ENCODE measurements around the gene STAG3.
"Not testable (repeated sequence)": the region's sequence is repeated elsewhere in the genome, so short reads cannot be mapped to it uniquely, and the experiment has no call there.

DNA sequence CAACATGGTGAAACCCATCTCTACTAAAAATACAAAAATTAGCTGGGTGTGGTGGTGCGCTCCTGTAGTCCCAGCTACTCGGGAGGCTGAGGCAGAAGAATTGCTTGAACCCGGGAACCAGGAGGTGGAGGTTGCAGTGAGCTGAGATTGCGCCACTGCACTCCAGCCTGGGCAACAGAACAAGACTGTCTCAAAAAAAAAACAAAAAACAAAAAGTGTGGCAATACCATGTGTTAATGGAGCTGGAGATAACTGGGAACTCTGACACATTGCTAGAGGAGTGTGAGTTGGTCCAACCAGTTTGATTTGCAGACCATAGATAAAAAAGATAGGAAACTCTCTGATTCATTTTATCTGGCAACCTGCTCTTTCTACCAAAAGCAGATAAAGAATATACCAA, 31.4 kb upstream of the STAG3 start:
- not testable (repeated sequence) for TF ChIP-seq POLR2AphosphoS5 (IDR thresholded peaks at IDR 0.05); EZH2 (IDR thresholded peaks at IDR 0.05; ENCODE audit: borderline replicate concordance, insufficient read depth, low read length, poor library complexity, severe bottlenecking); SMC3 (conservative IDR thresholded peaks at IDR 0.05; ENCODE audit: poor library complexity); TAF1 (IDR thresholded peaks at IDR 0.05; ENCODE audit: low read depth); RAD21 (conservative IDR thresholded peaks at IDR 0.05); EP300 (conservative IDR thresholded peaks at IDR 0.05; ENCODE audit: poor library complexity, severe bottlenecking)
- TF ChIP-seq, protein P1, sequence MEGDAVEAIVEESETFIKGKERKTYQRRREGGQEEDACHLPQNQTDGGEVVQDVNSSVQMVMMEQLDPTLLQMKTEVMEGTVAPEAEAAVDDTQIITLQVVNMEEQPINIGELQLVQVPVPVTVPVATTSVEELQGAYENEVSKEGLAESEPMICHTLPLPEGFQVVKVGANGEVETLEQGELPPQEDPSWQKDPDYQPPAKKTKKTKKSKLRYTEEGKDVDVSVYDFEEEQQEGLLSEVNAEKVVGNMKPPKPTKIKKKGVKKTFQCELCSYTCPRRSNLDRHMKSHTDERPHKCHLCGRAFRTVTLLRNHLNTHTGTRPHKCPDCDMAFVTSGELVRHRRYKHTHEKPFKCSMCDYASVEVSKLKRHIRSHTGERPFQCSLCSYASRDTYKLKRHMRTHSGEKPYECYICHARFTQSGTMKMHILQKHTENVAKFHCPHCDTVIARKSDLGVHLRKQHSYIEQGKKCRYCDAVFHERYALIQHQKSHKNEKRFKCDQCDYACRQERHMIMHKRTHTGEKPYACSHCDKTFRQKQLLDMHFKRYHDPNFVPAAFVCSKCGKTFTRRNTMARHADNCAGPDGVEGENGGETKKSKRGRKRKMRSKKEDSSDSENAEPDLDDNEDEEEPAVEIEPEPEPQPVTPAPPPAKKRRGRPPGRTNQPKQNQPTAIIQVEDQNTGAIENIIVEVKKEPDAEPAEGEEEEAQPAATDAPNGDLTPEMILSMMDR (IDR thresholded peaks at IDR 0.05; ENCODE audit: poor library complexity, severe bottlenecking): not testable (repeated sequence)
- TF ChIP-seq, protein P2, sequence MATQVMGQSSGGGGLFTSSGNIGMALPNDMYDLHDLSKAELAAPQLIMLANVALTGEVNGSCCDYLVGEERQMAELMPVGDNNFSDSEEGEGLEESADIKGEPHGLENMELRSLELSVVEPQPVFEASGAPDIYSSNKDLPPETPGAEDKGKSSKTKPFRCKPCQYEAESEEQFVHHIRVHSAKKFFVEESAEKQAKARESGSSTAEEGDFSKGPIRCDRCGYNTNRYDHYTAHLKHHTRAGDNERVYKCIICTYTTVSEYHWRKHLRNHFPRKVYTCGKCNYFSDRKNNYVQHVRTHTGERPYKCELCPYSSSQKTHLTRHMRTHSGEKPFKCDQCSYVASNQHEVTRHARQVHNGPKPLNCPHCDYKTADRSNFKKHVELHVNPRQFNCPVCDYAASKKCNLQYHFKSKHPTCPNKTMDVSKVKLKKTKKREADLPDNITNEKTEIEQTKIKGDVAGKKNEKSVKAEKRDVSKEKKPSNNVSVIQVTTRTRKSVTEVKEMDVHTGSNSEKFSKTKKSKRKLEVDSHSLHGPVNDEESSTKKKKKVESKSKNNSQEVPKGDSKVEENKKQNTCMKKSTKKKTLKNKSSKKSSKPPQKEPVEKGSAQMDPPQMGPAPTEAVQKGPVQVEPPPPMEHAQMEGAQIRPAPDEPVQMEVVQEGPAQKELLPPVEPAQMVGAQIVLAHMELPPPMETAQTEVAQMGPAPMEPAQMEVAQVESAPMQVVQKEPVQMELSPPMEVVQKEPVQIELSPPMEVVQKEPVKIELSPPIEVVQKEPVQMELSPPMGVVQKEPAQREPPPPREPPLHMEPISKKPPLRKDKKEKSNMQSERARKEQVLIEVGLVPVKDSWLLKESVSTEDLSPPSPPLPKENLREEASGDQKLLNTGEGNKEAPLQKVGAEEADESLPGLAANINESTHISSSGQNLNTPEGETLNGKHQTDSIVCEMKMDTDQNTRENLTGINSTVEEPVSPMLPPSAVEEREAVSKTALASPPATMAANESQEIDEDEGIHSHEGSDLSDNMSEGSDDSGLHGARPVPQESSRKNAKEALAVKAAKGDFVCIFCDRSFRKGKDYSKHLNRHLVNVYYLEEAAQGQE (IDR thresholded peaks at IDR 0.05; ENCODE audit: borderline replicate concordance): not testable (repeated sequence)
